NT2/D1 (cell line): Measurements from ENCODE around the gene MOB2.

ENCODE experiments used
- DNase-seq: peaks from one replicate; pipeline ENCODE4 v3.0.0-alpha.2; 2011; ENCODE audit warnings: low read depth, low spot score
- H3K27me3 ChIP-seq: 2 replicates; pipeline ENCODE4 v1.6.0; 2011; ENCODE audit warnings: mild to moderate bottlenecking; ENCODE audit not compliant: insufficient read length, insufficient read depth
- H3K36me3 ChIP-seq: 2 replicates; pipeline ENCODE4 v1.6.1; 2011; ENCODE audit warnings: mild to moderate bottlenecking, low read length, mixed read lengths; ENCODE audit not compliant: insufficient read depth, insufficient read length
- H3K4me1 ChIP-seq: 2 replicates; pipeline ENCODE4 v1.5.1; 2011; ENCODE audit not compliant: insufficient read depth, insufficient read length
- H3K4me3 ChIP-seq: 2 replicates; pipeline ENCODE4 v1.5.1; 2011; ENCODE audit warnings: low read depth; ENCODE audit not compliant: insufficient read length
- H3K9ac ChIP-seq: 2 replicates; pipeline ENCODE4 v1.6.0; 2011; ENCODE audit warnings: low read depth; ENCODE audit not compliant: insufficient read length
- H3K9me3 ChIP-seq: 2 replicates; pipeline ENCODE4 v1.5.1; 2011; ENCODE audit warnings: mild to moderate bottlenecking, low read length; ENCODE audit not compliant: insufficient read depth
- SUZ12 ChIP-seq: IDR thresholded peaks from 2 replicates; pipeline ENCODE4 v1.6.1; 2011; ENCODE audit not compliant: insufficient read length, insufficient read depth; ENCODE audit errors: extremely low read depth
- YY1 ChIP-seq: IDR thresholded peaks from 2 replicates; pipeline ENCODE4 v1.6.1; 2011; ENCODE audit not compliant: insufficient read length, insufficient read depth
- ZNF274 ChIP-seq: IDR thresholded peaks from 2 replicates; pipeline ENCODE4 v1.6.1; 2011; ENCODE audit warnings: mild to moderate bottlenecking, low read depth, low read length

MOB2 gene

GRCh38 chr11:1458340-1459218 is 28.0 kb downstream of the MOB2 start:
- Histone ChIP-seq H3K9me3 (no peaks in the 10 kb centered on the region; the same call in 1 of the 2 replicates), H3K4me1 (peaks cover 10% of the 10 kb centered on the region), H3K4me3 (no peak overlapping the region), H3K9ac (peak overlapping the region; percentile 56), H3K36me3 (peaks cover 10% of the 10 kb centered on the region), H3K27me3 (no peaks in the 10 kb centered on the region)
- DNase-seq: no peak
- no peak for TF ChIP-seq ZNF274
- no peak for TF ChIP-seq SUZ12
- no peak for TF ChIP-seq YY1

- peaks cover 5% of the 10 kb centered on the region for H3K36me3 ChIP-seq
- peaks cover 10% of the 10 kb centered on the region for H3K4me1 ChIP-seq
- no peaks in the 10 kb centered on the region for H3K27me3 ChIP-seq
- no peak overlapping the region for H3K4me3 ChIP-seq
- no peak for DNase-seq
- H3K9me3 ChIP-seq: no peaks in the 10 kb centered on the region
- peak overlapping the region; percentile 56 for H3K9ac ChIP-seq
- no peak for TF ChIP-seq YY1
- no peak for TF ChIP-seq SUZ12
- TF ChIP-seq ZNF274: no peak
Observed at GRCh38 chr11:1457856-1458255, 28.7 kb downstream of the MOB2 start.

- Histone ChIP-seq H3K27me3 (no peaks in the 10 kb centered on the region), H3K4me1 (peaks cover 10% of the 10 kb centered on the region), H3K4me3 (no peak overlapping the region), H3K9me3 (no peaks in the 10 kb centered on the region), H3K9ac (no peak overlapping the region), H3K36me3 (peaks cover under 1% of the 10 kb centered on the region)
- no peak for TF ChIP-seq ZNF274
- TF ChIP-seq YY1: no peak
- TF ChIP-seq SUZ12: no peak
- no peak for DNase-seq
Observed at GRCh38 chr11:1457326-1457680, 29.3 kb downstream of the MOB2 start.

GRCh38 chr11:1456596-1457325 is 29.8 kb downstream of the MOB2 start:
- DNase-seq: no peak
- TF ChIP-seq ZNF274: no peak
- no peak for TF ChIP-seq SUZ12
- TF ChIP-seq YY1: no peak
- no peak overlapping the region for H3K4me3 ChIP-seq
- no peaks in the 10 kb centered on the region for H3K36me3 ChIP-seq
- no peaks in the 10 kb centered on the region for H3K9me3 ChIP-seq
- H3K27me3 ChIP-seq: no peaks in the 10 kb centered on the region
- H3K4me1 ChIP-seq: peaks cover 10% of the 10 kb centered on the region
- H3K9ac ChIP-seq: peak overlapping the region; percentile 10

GRCh38 chr11:1456176-1456575 is 30.4 kb downstream of the MOB2 start:
- Histone ChIP-seq H3K36me3 (no peaks in the 10 kb centered on the region), H3K9ac (peak overlapping the region; percentile 10), H3K4me3 (no peak overlapping the region), H3K27me3 (no peaks in the 10 kb centered on the region), H3K4me1 (peaks cover 10% of the 10 kb centered on the region), H3K9me3 (no peaks in the 10 kb centered on the region)
- no peak for TF ChIP-seq SUZ12
- no peak for TF ChIP-seq ZNF274
- no peak for TF ChIP-seq YY1
- no peak for DNase-seq

GRCh38 chr11:1455763-1456060 is 30.9 kb downstream of the MOB2 start:
- no peak overlapping the region for H3K4me3 ChIP-seq
- TF ChIP-seq YY1: no peak
- no peak for TF ChIP-seq SUZ12
- TF ChIP-seq ZNF274: no peak
- H3K36me3 ChIP-seq: no peaks in the 10 kb centered on the region
- no peaks in the 10 kb centered on the region for H3K9me3 ChIP-seq
- no peaks in the 10 kb centered on the region for H3K27me3 ChIP-seq
- H3K4me1 ChIP-seq: peaks cover 10% of the 10 kb centered on the region
- DNase-seq: no peak
- no peak overlapping the region for H3K9ac ChIP-seq
